ENCODE data around the gene TECTB.

- TF ChIP-seq GATA3 (IDR thresholded peaks at IDR 0.05; ENCODE audit: low read depth, low read length) = no peak
- TF ChIP-seq GATA2 (IDR thresholded peaks at IDR 0.05; ENCODE audit: low read depth, low read length) = no peak
Measured at GRCh38 chr10:112346774-112347173, 63.6 kb downstream of the TECTB start.

All from SH-SY5Y (cell line).